H1 (cell line): ENCODE results near the gene FBXL17. TPM values are rescaled to one million over a fixed set of nuclear protein-coding genes. Genes with fewer than 3 reads are reported as not detected.

Experiments
- ATF3 ChIP-seq: IDR thresholded peaks from 2 replicates; pipeline ENCODE4 v1.6.1; 2011; ENCODE audit warnings: low read depth, mild to moderate bottlenecking, low read length; ENCODE audit not compliant: insufficient read depth
- GTF2F1 ChIP-seq: IDR thresholded peaks from 2 replicates; pipeline ENCODE4 v1.6.1; 2012; ENCODE audit warnings: low read depth, low read length, improper control_type of control experiment, borderline replicate concordance
- KDM5A ChIP-seq: fragments of 200-600 bp; IDR thresholded peaks from 2 replicates; pipeline ENCODE4 v1.7.1; 2012; ENCODE audit warnings: mild to moderate bottlenecking, low read length, inconsistent platforms, mixed read lengths
- PHF8 ChIP-seq: fragments of 200-600 bp; sonication (generic); conservative IDR thresholded peaks from 2 replicates; pipeline ENCODE4 v1.7.1; 2012; ENCODE audit warnings: low read depth, mild to moderate bottlenecking, inconsistent platforms, low read length, moderate library complexity
- POLR2AphosphoS5 ChIP-seq: IDR thresholded peaks from 2 replicates; pipeline ENCODE4 v1.6.1; 2011; ENCODE audit warnings: low read depth, low read length
- TEAD4 ChIP-seq: IDR thresholded peaks from 2 replicates; pipeline ENCODE4 v1.6.1; 2012; ENCODE audit warnings: low read depth, low read length, inconsistent platforms, mixed read lengths
- polyA plus RNA-seq, 7 experiments: library from polyadenylated mRNA; depleted of rRNA in 3 of 7; stranded (reverse) in 5 of 7; unstranded in 2 of 7; fragments of >200 nt in 5 of 7; fragments of 200-250 nt in 2 of 7; gene quantifications; 1 replicate in 5 of 7; 2 replicates in 1 of 7; 4 replicates in 1 of 7; pipeline versions ENCODE4 v1.2.1 to v1.2.3, GENCODE V29; 2011 to 2013; ENCODE audit warnings: missing spikeins in 2 of 7, mixed read lengths in 2 of 7
- total RNA-seq: library from RNA; stranded (reverse); fragmentation: NEBNext Ultra II Directional; extraction: Animal tissue kit (Norgen Biotek cat#: 25700); gene quantifications from 2 replicates; pipeline ENCODE4 v1.2.1, GENCODE V29; 2021

FBXL17 gene
- total and polyA plus RNA-seq, 2 of the 8 experiments (the other 6 are each of a cell fraction or from before 2014, with no cell fraction given), result 0.35 to 4.3 TPM

- no peak for TF ChIP-seq PHF8
- no peak for TF ChIP-seq KDM5A
- TF ChIP-seq GTF2F1, result no peak
- no peak for TF ChIP-seq TEAD4
- TF ChIP-seq POLR2AphosphoS5, result no peak
- no peak for TF ChIP-seq ATF3
These were observed 532.8 kb downstream of the FBXL17 start (continued) for GRCh38 chr5:107849118-107849517.
